Hepatocyte (in vitro differentiated cells): ENCODE data around the gene ALG8. TPM values are rescaled to one million over a fixed set of nuclear protein-coding genes. Genes with fewer than 3 reads are reported as not detected.
"Not testable (repeated sequence)": the region's sequence is repeated elsewhere in the genome, so short reads cannot be mapped to it uniquely, and the experiment has no call there.

ENCODE experiments used
- DNase-seq: peaks from one replicate; pipeline ENCODE4 v3.0.0-alpha.2; 2016; ENCODE audit warnings: low spot score
- H2AFZ ChIP-seq: fragments of 200-600 bp; sonication (generic); 2 replicates; pipeline ENCODE4 v1.6.0; 2016; ENCODE audit warnings: antibody characterized with exemption, mild to moderate bottlenecking
- H3K27ac ChIP-seq: fragments of 200-600 bp; sonication (generic); 2 replicates; pipeline ENCODE4 v1.5.1; 2016; ENCODE audit warnings: mild to moderate bottlenecking
- H3K27me3 ChIP-seq: fragments of 200-600 bp; sonication (generic); 2 replicates; pipeline ENCODE4 v1.6.1; 2016
- H3K36me3 ChIP-seq: fragments of 200-600 bp; sonication (generic); replicated peaks from 2 replicates; pipeline ENCODE4 v1.5.1; 2016; ENCODE audit warnings: low read depth; ENCODE audit not compliant: insufficient read depth
- H3K4me1 ChIP-seq: fragments of 200-600 bp; sonication (generic); 2 replicates; pipeline ENCODE4 v1.5.1; 2016; ENCODE audit warnings: mild to moderate bottlenecking, moderate library complexity; ENCODE audit not compliant: insufficient read depth
- H3K4me2 ChIP-seq: fragments of 200-600 bp; sonication (generic); 2 replicates; pipeline ENCODE4 v1.6.0; 2016
- H3K4me3 ChIP-seq: fragments of 200-600 bp; sonication (generic); 2 replicates; pipeline ENCODE4 v1.5.1; 2016; ENCODE audit warnings: mild to moderate bottlenecking
- H3K79me2 ChIP-seq: fragments of 200-600 bp; sonication (generic); 2 replicates; pipeline ENCODE4 v1.6.0; 2017; ENCODE audit warnings: mild to moderate bottlenecking
- H3K9me2 ChIP-seq: fragments of 200-600 bp; sonication (generic); replicated peaks from 2 replicates; pipeline ENCODE4 v1.6.0; 2017; ENCODE audit warnings: mild to moderate bottlenecking; ENCODE audit not compliant: insufficient read depth
- H3K9me3 ChIP-seq: fragments of 200-600 bp; sonication (generic); 2 replicates; pipeline ENCODE4 v1.5.1; 2016; ENCODE audit warnings: low read depth, mild to moderate bottlenecking
- H4K20me1 ChIP-seq: fragments of 200-600 bp; sonication (generic); 2 replicates; pipeline ENCODE4 v1.6.0; 2016; ENCODE audit warnings: mild to moderate bottlenecking; ENCODE audit not compliant: insufficient read depth, poor library complexity, severe bottlenecking
- CTCF ChIP-seq: fragments of 200-600 bp; sonication (generic); IDR thresholded peaks from 2 replicates; pipeline ENCODE4 v1.5.1; 2016; ENCODE audit warnings: antibody characterized with exemption, mild to moderate bottlenecking; ENCODE audit not compliant: poor library complexity
- EZH2 ChIP-seq: fragments of 200-600 bp; sonication (generic); IDR thresholded peaks from 2 replicates; pipeline ENCODE4 v1.6.1; 2016; ENCODE audit warnings: antibody characterized with exemption, mild to moderate bottlenecking, borderline replicate concordance
- EZH2phosphoT487 ChIP-seq: fragments of 200-600 bp; sonication (generic); IDR thresholded peaks from one replicate; pipeline ENCODE4 v1.6.1; 2018; ENCODE audit warnings: antibody characterized with exemption, mild to moderate bottlenecking, low read depth, moderate library complexity; ENCODE audit not compliant: unreplicated experiment, severe bottlenecking
- WGBS: methylation state at CpG from one replicate; pipeline ENCODE4 v1.1.6; 2016; ENCODE audit warnings: low lambda C conversion rate; ENCODE audit errors: missing lambda C conversion rate; 5-methylcytosine and 5-hydroxymethylcytosine counted together
- polyA plus RNA-seq: library from polyadenylated mRNA; unstranded; fragments of >200 nt; fragmentation: Nextera tagmentation; extraction: Ambion mirVana; gene quantifications from 2 replicates; pipeline ENCODE4 v1.2.1, GENCODE V29; 2016
- total RNA-seq: library from RNA; depleted of rRNA; stranded (reverse); fragments of >200 nt; gene quantifications from 2 replicates; pipeline ENCODE4 v1.2.3, GENCODE V29; 2014

The ALG8 gene
- total and polyA plus RNA-seq, 2 experiments from 2014 or later: 43.1 to 74.3 TPM

DNA sequence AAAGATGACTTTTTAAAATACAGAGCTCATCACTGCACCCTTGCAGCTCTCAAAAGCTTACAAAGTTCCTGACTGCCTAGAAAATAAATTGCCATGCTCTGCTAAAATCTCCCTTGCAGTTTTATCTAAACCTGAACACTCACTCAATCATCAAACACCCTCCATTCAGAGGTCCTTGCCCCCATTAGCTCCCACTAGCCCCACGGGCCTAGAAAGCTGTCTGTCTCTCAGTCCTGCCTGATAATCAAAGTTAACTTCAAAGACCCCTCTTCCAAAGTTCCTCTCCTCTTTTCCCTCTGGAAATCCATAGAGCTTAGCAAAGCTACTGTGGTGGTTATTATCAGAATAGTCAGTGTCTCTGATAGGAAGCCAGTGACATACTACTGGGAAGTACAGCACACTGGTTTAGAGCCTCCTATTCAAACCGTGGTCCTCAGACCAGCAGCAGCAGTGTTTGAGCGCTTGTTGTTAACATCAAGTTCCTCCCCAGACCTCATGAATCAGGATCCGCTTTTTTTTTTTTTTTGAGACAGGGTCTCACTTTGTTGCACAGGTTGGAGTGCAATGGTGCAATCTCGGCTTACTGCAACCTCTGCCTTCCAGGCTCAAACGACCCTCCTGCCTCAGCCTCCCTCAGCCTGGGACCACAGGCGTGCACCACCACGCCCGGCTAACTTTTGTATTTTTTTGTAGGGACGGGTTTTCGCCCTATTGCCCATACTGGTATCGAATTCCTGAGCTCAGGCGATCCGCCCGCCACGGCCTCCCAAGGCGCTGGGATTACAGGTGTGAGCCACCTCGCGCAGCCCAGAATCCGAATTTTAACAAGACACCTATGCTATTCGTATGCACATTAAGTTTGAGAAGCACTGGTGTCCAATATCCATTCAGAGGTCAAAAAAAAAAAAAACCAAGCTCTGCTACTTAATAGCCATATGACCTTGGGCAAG is 60.9 kb downstream of the ALG8 start:
- H3K9me2 ChIP-seq: no peaks in the 10 kb centered on the region
- H3K4me2 ChIP-seq: peak overlapping the region; percentile 95
- H3K27me3 ChIP-seq: no peaks in the 10 kb centered on the region
- peak overlapping the region; percentile 98 for H3K27ac ChIP-seq
- H2AFZ ChIP-seq: peak overlapping the region; percentile 95
- peaks cover 13% of the 10 kb centered on the region for H3K4me1 ChIP-seq
- H4K20me1 ChIP-seq: peaks cover 29% of the 10 kb centered on the region
- H3K79me2 ChIP-seq: peaks cover 66% of the 10 kb centered on the region
- no peak for TF ChIP-seq EZH2phosphoT487
- no peak for TF ChIP-seq EZH2
- no peak for TF ChIP-seq CTCF
- 34% methylated on average over 21 of the region's 21 CpGs for WGBS
- no peaks in the 10 kb centered on the region for H3K9me3 ChIP-seq
- peak overlapping the region; percentile 94 for H3K4me3 ChIP-seq
- DNase-seq: no peak
- H3K36me3 ChIP-seq: no peaks in the 10 kb centered on the region

GRCh38 chr11:78077592-78077991 is 61.8 kb downstream of the ALG8 start:
- not testable (repeated sequence) for DNase-seq, H3K4me3 ChIP-seq
- H3K4me1 ChIP-seq: peaks cover 17% of the 10 kb centered on the region

DNA sequence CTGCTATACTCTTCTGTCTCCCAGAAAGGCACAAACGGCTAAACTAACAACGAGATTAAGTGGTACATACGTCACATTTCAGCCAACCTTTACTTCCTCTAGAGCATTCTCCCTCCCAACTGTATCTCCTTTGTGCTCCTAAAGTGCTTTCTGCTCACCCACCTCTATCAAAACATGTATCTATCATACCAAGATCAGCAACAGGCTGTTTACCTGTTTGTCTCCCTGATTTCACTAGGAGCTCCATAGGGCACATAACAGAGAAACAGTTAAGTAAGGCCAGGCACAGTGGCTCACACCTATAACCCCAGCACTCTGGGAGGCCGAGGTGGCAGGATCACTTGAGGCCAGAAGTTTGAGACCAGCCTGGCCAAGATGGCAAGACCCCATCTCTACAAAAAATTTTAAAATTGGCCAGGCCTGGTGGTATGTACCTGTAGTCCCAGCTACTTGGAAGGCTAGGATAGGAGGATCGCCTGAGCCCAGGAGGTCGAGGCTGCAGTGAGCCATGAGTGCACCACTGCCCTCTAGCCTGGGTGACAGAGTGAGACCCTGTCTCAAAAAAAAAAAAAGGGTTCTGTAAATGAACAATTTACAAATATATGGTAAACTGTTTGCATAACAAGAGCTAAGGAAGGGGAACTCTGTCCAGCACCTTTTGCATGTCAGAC is 62.6 kb downstream of the ALG8 start:
- TF ChIP-seq EZH2phosphoT487: no peak
- TF ChIP-seq CTCF: no peak
- no peak for TF ChIP-seq EZH2
- Histone ChIP-seq H3K79me2 (peaks cover 80% of the 10 kb centered on the region), H3K9me3 (no peaks in the 10 kb centered on the region), H3K4me1 (peaks cover 17% of the 10 kb centered on the region), H3K4me2 (peak overlapping the region; percentile 95), H3K4me3 (no peak overlapping the region), H3K36me3 (no peaks in the 10 kb centered on the region), H2AFZ (no peak overlapping the region), H3K9me2 (no peaks in the 10 kb centered on the region), H3K27ac (no peak overlapping the region), H4K20me1 (peaks cover 29% of the 10 kb centered on the region), H3K27me3 (no peaks in the 10 kb centered on the region)
- 92% methylated on average over 6 of the region's 6 CpGs for WGBS
- DNase-seq: no peak

More at GRCh38 chr11:78077592-78077991, 61.8 kb downstream of the ALG8 start:
- not testable (repeated sequence) for H3K27me3 ChIP-seq, H3K36me3 ChIP-seq, H3K27ac ChIP-seq, H2AFZ ChIP-seq, H3K9me3 ChIP-seq, H3K9me2 ChIP-seq
- Histone ChIP-seq H4K20me1 (peaks cover 29% of the 10 kb centered on the region), H3K79me2 (peaks cover 75% of the 10 kb centered on the region), H3K4me2 (peak overlapping the region; percentile 95)
- 88% methylated on average over 4 of the region's 4 CpGs for WGBS

GRCh38 chr11:78074756-78075155 is 64.7 kb downstream of the ALG8 start:
- Histone ChIP-seq H3K79me2 (peaks cover 89% of the 10 kb centered on the region), H3K9me3 (no peaks in the 10 kb centered on the region), H3K9me2 (no peaks in the 10 kb centered on the region), H3K4me2 (peak overlapping the region; percentile 14), H3K4me1 (peaks cover 17% of the 10 kb centered on the region), H3K27me3 (no peaks in the 10 kb centered on the region), H3K27ac (no peak overlapping the region), H3K4me3 (no peak overlapping the region), H4K20me1 (peaks cover 29% of the 10 kb centered on the region), H3K36me3 (no peaks in the 10 kb centered on the region), H2AFZ (no peak overlapping the region)
- DNase-seq: no peak
- TF ChIP-seq EZH2 (no peak), EZH2phosphoT487 (no peak), CTCF (no peak)
- WGBS: 69% methylated on average over 6 of the region's 6 CpGs
